NCI-H1694 treated with DMSO at 0.1 percent for 48 hours (cell line): Measurements from ENCODE around the gene LCP1.
"Not testable (repeated sequence)": the region's sequence is repeated elsewhere in the genome, so short reads cannot be mapped to it uniquely, and the experiment has no call there.

Experiments
- DNase-seq: peaks from one replicate; lab custom pipeline; 2025; lab: John Stamatoyannopoulos, UW

The LCP1 gene, protein sequence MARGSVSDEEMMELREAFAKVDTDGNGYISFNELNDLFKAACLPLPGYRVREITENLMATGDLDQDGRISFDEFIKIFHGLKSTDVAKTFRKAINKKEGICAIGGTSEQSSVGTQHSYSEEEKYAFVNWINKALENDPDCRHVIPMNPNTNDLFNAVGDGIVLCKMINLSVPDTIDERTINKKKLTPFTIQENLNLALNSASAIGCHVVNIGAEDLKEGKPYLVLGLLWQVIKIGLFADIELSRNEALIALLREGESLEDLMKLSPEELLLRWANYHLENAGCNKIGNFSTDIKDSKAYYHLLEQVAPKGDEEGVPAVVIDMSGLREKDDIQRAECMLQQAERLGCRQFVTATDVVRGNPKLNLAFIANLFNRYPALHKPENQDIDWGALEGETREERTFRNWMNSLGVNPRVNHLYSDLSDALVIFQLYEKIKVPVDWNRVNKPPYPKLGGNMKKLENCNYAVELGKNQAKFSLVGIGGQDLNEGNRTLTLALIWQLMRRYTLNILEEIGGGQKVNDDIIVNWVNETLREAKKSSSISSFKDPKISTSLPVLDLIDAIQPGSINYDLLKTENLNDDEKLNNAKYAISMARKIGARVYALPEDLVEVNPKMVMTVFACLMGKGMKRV

DNA sequence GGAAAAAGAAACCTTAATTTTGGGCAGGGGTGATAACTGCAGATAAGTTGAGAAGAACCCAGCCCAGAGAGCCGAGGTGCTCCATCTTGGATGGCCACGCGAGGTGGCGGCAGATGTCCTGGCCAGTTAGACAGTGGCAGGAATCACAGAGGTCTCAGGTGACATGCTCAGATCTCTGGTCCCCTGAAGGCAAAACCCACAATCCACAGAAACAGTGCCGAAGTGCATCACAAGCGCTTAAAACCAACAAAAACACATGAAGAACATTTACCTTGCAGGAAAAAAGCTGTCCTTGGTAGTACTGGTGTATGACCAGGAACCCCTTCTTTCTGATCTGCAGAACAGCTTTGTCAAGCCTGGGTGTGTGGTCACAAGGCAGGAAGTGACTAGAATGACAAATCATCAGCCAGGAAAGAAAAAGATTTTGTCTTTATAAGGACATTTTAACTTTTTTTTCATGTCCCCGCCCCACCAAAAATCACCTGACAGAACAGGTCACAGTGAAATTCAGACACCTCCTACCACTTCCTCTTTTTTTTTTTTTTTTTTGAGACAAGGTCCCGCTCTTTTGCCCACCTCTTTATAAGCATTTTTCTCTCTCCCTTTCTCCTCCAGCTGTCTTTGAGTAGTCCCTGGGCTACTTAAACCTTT lies at the start of gene LCP1:
Gene LCP1 (minus strand): TSS at position 338 of the 651 bp plus-strand sequence. CDS start 22,515 bp downstream, outside the sequence.
- DNase-seq, result no peak

DNA sequence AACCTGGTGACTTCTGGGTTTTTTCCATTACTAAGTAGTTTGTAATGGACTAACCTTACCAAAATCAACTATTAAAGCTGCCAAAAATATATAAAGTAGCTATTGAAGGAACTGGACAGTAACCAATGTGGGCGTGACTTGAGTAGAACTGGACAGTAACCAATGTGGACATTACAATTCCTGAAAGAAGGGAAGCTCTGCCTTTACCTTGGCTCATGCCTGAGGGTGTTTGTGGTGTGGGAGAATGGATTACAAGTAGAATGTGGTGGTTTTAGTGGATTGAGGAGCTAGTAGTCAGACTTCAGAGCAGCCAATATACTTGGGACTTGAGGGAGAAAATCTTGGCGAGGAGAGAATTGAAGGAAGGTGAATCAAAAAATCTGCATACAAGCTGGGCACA lies 47.3 kb upstream of the LCP1 start:
- DNase-seq, result no peak

GRCh38 chr13:46220234-46220633 lies 38.3 kb upstream of the LCP1 start:
- not testable (repeated sequence) for DNase-seq

GRCh38 chr13:46214741-46215140 lies 32.8 kb upstream of the LCP1 start:
- DNase-seq, result not testable (repeated sequence)

- DNase-seq, result no peak
Observed at GRCh38 chr13:46213242-46213641, 31.3 kb upstream of the LCP1 start.

DNA sequence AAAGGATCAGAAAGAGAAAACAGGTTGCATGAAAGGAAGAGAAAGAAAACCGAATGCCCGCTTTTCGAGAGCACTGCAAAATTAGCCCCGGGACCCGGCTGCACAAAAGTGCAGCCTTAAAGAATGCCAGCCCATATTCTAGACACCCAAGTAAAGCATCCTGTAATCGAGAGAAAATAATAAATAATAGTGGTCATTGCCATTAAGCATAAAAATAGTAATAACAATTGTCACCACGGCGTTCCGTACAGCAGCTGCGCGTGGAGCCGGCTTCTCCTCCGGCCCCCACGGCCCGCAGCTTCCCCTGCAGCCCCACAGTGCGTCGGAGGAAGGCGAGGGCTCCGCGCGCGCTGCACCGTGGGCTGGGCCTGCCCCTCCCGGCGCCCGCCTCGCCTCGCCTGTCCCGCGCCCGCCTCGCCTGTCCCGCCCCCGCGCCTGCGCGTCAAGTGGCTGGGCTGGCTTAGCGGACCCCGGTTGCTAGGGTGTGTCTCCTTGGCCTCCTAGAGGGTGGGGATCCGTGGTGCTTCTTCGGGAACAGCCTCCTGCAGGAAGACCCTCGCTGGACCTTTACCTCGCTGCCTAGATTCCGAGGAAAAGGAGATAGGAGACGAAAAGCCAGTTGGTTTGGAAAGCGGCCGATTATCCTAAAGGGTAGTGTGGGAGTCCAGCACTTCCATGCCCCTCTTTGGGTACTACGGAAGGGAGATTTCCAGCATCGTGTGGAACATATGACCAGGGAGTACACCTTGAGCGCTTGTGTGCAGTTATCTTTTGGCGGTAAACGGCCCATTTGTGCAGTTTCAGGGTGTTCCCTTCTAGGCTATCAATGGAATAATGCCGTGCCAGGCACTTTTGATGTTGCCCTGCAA lies 29.7 kb upstream of the LCP1 start, which contains the start of gene LRRC63:
Gene LRRC63 (plus strand): TSS at position 446 of the 869 bp plus-strand sequence. CDS start 1,107 bp downstream, outside the sequence.
- peak; percentile 70 for DNase-seq

DNA sequence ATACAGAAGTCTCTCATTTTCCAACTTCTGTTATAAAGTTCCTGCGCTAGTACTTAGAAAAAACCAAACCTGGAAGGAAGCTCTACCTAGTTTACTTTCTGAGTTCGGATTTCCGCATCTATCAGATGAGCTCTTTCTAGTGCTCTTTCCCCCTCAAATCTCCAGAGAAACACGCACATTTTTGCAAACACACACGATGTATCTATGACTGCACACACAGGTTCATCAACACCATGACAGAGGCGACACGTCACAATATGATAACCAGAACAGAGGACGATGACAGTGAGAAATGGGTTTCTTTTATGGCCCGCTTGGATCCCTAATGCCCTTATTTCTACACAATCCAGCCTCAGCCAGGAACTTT lies 29.1 kb upstream of the LCP1 start:
- DNase-seq, result peak; percentile 17

DNA sequence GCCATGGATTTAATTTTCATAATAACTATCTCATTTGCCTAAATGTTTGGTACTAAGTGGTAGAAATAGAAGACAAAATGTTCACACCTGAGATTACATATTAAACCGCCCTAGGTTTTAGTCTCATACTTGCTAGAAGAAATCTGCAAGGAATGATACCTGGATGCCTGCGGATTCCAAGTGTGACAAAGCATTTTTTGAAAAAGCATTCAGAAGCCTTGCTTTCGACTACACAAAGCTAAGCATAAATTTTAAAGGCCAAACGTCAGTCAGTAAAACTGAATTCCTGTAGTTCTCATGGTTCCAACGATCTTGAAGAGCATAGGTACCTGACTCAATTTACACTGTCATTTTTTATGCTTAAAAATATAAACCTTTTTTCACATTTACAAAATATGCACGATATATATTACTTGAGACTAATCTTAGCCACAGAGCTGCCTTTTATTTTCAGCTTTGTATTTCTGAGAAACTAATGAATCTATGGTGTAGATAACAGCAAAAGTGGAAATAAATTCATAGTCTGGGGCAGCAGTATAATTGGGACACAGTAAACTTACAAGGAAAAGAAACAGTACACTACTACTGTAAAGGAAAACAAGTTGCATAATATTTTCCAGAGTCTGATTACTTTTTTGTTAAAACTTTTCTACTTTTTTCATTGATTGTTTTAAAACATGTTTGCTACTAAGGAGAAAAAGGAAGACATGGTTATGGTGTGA lies 28.5 kb upstream of the LCP1 start:
- DNase-seq, result no peak

DNA sequence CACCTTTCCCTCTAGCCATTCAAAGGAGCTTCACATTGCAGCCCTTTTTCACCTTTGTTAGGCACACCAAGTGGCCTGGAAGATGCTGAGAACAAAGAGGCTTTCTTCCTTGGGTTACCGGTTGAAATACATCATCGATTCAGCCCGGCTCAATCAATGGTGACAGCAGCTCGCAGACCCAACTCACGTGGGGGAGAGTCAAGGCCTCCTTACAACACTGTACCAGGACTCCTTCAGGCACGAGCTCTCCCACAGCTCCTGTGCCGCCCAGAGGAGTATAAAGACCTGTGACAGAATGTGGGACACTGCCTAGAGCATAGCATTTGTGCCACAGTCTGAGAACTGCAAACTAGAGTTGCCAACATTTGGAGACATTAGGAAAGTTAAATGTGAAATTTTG lies 25.9 kb upstream of the LCP1 start:
- DNase-seq, result no peak

- DNase-seq, result no peak
Observed at GRCh38 chr13:46206143-46206542, 24.2 kb upstream of the LCP1 start.

DNA sequence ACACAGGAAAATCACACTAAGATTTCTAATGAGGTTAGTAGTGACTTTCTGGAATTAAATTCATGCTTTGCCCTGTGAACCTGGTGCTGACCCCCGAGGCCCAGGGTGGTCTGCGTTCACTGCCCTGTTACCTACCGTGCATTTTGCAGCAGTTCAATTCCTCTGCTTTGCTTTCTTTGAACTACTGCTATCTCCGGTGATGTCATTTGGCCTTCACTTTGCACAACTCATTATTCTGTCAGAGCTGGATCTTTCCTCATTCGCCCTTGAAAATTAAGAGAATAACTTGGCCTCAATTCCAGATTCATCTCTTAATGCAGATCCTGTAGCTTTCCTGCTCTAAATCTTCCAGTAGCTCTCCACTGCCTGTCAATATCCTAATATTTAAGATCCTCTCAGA lies 21.0 kb upstream of the LCP1 start:
- no peak for DNase-seq

DNA sequence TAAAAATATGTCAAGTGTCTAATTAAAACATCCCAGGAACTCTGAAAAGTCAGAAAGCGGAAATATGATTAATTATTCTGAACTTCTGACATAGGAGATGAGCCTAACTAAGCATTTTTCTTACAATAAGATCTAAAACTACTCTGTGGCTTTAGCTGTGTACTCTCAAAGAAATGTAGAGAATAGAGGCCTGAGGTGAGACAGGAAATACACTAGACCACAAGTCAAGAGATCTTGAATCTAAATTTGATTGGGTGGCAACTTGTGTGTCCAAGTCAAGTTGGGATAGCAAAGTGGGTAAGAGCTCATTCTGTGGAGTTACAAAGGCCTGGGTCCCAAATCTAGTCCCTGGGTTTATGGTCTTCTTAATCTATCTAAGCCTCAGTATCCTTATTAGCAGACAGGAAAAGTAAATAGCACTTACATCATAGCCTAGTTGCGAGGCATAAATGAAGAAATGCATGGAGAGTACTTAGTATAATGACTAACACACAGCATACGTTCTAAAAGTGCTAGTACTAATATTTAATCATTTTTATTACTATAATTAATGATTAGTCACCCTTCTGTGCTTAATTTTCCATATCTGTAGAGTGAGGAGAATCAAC lies 20.3 kb upstream of the LCP1 start:
- no peak for DNase-seq

DNA sequence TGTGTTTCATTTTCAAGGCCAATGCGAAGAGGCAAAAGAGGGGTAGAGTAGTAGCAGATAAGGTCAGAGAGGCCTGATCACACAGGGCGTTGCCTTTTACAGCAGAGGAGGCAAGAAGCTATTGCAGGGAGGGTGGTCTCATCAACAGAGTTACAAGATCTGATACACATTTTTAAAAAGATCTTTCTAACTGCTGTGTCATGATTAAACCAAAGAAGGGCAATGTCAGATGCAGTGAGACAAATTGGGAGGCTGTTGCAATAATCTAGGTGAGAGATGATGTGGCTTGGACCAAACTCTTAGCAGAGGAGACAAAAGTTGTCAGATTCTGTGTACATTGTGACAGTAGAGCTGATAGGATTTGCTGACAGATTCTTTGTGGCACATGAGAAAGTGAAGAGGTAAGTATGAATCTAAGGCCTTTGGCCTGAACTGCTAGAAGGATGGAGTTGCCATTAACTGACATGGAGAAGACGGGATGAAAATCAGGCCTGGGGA lies 16.8 kb upstream of the LCP1 start:
- DNase-seq, result no peak

- DNase-seq, result no peak
Observed at GRCh38 chr13:46197299-46198048, 15.5 kb upstream of the LCP1 start.

DNA sequence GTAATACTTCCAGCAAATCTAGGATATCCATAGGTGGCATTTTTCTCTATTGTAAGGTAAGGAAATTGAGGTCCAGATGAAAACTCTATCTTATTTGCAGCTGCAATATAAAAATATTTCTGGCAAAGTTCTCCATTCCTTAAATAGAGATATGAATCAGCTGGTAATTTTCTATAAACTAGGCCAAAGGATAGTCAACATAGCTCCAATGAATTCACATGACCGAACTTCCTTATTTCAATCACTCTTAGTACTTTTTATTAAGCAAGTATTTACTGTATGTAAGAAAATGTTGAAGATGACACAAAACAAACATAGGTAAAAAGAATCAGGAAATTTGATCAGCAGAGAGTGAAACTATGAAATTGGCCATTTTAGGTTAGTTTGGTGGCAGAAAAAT lies 13.0 kb upstream of the LCP1 start:
- no peak for DNase-seq

DNA sequence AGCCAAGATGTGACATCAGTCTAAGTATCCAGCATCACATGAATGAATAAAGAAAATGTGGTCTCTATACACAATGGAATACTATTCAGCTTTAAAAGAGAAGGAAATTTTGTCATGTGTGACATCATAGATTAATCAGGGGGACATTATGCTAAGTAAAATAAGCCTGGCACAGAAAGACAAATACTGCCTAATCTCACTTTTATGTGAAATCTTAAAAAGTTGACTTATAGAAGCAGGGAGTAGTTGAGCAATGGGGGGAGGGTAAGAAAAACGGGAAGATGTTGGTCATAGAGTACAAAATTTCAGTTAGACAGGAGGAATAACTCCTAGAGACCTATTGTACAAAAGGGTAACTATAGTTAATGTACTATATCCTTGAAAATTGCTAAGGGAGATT lies 10.4 kb upstream of the LCP1 start:
- no peak for DNase-seq

DNA sequence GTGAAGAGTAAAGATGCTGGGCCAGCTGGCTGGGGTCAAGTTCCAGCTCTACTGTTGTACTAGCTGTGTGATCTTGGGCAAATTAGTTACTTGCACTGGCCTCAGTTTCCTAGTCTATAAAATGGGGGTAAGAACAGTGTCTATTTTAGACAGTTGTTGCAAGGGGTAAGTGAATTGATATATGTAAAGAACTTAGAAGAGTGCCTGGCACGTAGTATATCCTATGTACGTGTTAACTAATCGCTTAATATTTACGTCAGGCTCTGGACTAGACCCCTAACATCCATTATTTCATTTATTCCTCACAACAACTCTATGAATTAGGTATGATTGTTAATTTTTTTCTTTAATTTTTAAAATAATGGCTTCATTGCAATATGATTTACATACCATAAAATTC lies 3.7 kb upstream of the LCP1 start:
- DNase-seq, result no peak

DNA sequence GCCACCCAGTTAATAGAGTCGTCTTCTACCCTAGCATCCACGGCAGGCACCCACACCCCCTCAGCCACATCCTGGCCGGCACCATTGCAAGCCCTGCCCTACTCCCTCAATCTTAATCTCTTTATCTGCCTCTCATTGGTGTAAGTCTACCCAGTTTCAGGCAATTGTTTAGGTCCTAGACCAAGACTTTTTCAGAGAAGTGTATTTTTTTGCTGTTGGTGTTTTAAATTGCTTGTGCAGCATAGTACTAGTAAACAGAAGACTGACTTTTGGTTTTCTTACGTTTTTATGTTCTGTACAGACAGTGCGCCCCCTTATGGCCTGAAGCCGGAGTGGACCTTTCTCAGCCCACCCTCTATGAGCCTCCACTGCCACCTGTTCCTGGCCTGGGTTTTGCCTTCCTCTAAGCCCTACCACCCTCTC lies 2.3 kb upstream of the LCP1 start:
- peak; percentile 11 for DNase-seq

- DNase-seq, result no peak
Observed at GRCh38 chr13:46183018-46183946, 1.3 kb upstream of the LCP1 start.
